DND-41 (cell line): ENCODE measurements around the gene AK5.

Source experiments
- ATAC-seq: fragments of 200-7000 bp; cut with Tn5 transposase; 3 replicates; pipeline ENCODE4 v1.9.1; 2021; ENCODE audit warnings: low read depth; ENCODE audit not compliant: insufficient read depth
- DNase-seq: peaks from one replicate; pipeline ENCODE4 v3.0.0-alpha.2; 2020
- H2AFZ ChIP-seq: 2 replicates; pipeline ENCODE4 v1.6.0; 2012; ENCODE audit warnings: low read depth, low read length
- H3K27ac ChIP-seq: 2 replicates; pipeline ENCODE4 v1.5.1; 2012; ENCODE audit warnings: low read length, inconsistent platforms
- H3K27me3 ChIP-seq: fragments of 200-600 bp; sonication (generic); 2 replicates; pipeline ENCODE4 v1.6.0; 2012; ENCODE audit warnings: low read length, mild to moderate bottlenecking, inconsistent platforms; ENCODE audit not compliant: insufficient read depth, poor library complexity
- H3K36me3 ChIP-seq: 2 replicates; pipeline ENCODE4 v1.5.1; 2012; ENCODE audit warnings: low read length, inconsistent platforms; ENCODE audit not compliant: insufficient read depth
- H3K4me1 ChIP-seq: 2 replicates; pipeline ENCODE4 v1.5.1; 2012; ENCODE audit warnings: mild to moderate bottlenecking, low read length; ENCODE audit not compliant: insufficient read depth
- H3K4me2 ChIP-seq: 2 replicates; pipeline ENCODE4 v1.6.0; 2012; ENCODE audit warnings: mild to moderate bottlenecking, moderate library complexity, low read length, inconsistent platforms; ENCODE audit not compliant: insufficient read depth
- H3K4me3 ChIP-seq, 2 experiments: fragments of 200-600 bp in 1 of 2; shearing (Covaris generic) in 1 of 2; 2 replicates each; pipeline ENCODE4 v1.5.1; 2012 to 2016; ENCODE audit warnings: inconsistent platforms in 2 of 2, low read length in 2 of 2, mild to moderate bottlenecking in 2 of 2, low read depth in 1 of 2, moderate library complexity in 1 of 2
- H3K79me2 ChIP-seq: 2 replicates; pipeline ENCODE4 v1.6.0; 2012; ENCODE audit warnings: low read length, inconsistent platforms; ENCODE audit not compliant: insufficient read depth
- H3K9ac ChIP-seq: 2 replicates; pipeline ENCODE4 v1.6.0; 2012; ENCODE audit warnings: low read depth, mild to moderate bottlenecking, inconsistent platforms, low read length, moderate library complexity
- H3K9me3 ChIP-seq: 2 replicates; pipeline ENCODE4 v1.5.1; 2012; ENCODE audit warnings: low read length, moderate library complexity, mild to moderate bottlenecking, inconsistent platforms; ENCODE audit not compliant: insufficient read depth, severe bottlenecking
- H4K20me1 ChIP-seq: 2 replicates; pipeline ENCODE4 v1.6.0; 2012; ENCODE audit warnings: low read length; ENCODE audit not compliant: insufficient read depth
- CTCF ChIP-seq: IDR thresholded peaks from 2 replicates; pipeline ENCODE4 v1.5.1; 2012; ENCODE audit warnings: borderline replicate concordance, low read length, moderate library complexity, mild to moderate bottlenecking; ENCODE audit not compliant: poor library complexity, severe bottlenecking; ENCODE audit errors: extremely low read depth
- EZH2 ChIP-seq: IDR thresholded peaks from 3 replicates; pipeline ENCODE4 v1.6.1; 2012; ENCODE audit warnings: borderline replicate concordance, low read depth, mild to moderate bottlenecking, moderate library complexity, low read length, inconsistent platforms; ENCODE audit not compliant: severe bottlenecking

Gene AK5

GRCh38 chr1:77583483-77583882, 301.7 kb downstream of the AK5 start:
- TF ChIP-seq EZH2 (no peak), CTCF (no peak)
- no peak overlapping the region for H3K4me2 ChIP-seq

GRCh38 chr1:77584884-77585283, 303.1 kb downstream of the AK5 start:
- Histone ChIP-seq H3K79me2 (peaks cover 15% of the 10 kb centered on the region; the same call in 1 of the 2 replicates), H3K27me3 (no peaks in the 10 kb centered on the region), H2AFZ (no peak overlapping the region), H3K9ac (no peak overlapping the region), H3K4me3 (no peak overlapping the region), H3K36me3 (peaks cover 35% of the 10 kb centered on the region), H3K27ac (no peak overlapping the region), H4K20me1 (no peaks in the 10 kb centered on the region), H3K4me2 (no peak overlapping the region), H3K9me3 (no peaks in the 10 kb centered on the region), H3K4me1 (no peaks in the 10 kb centered on the region)
- ATAC-seq: no peak
- TF ChIP-seq EZH2 (no peak), CTCF (no peak)
- no peak for DNase-seq

More at GRCh38 chr1:77583483-77583882, 301.7 kb downstream of the AK5 start:
- Histone ChIP-seq H3K27me3 (no peaks in the 10 kb centered on the region), H3K27ac (no peak overlapping the region), H3K36me3 (peaks cover 49% of the 10 kb centered on the region), H2AFZ (no peak overlapping the region), H3K79me2 (peaks cover 15% of the 10 kb centered on the region; the same call in 1 of the 2 replicates), H3K9ac (no peak overlapping the region), H3K9me3 (no peaks in the 10 kb centered on the region), H3K4me3 (no peak overlapping the region), H4K20me1 (no peaks in the 10 kb centered on the region), H3K4me1 (no peaks in the 10 kb centered on the region)
- ATAC-seq (no peak), DNase-seq (no peak)

- peaks cover 15% of the 10 kb centered on the region; the same call in 1 of the 2 replicates for H3K79me2 ChIP-seq
- TF ChIP-seq EZH2 (no peak), CTCF (no peak)
- no peak for ATAC-seq
- H3K9me3 ChIP-seq: no peaks in the 10 kb centered on the region
- H3K4me2 ChIP-seq: no peak overlapping the region
- no peak overlapping the region for H3K4me3 ChIP-seq
- no peak overlapping the region for H3K27ac ChIP-seq
- H4K20me1 ChIP-seq: no peaks in the 10 kb centered on the region
- H3K36me3 ChIP-seq: peaks cover 26% of the 10 kb centered on the region
- no peak overlapping the region for H3K9ac ChIP-seq
- H2AFZ ChIP-seq: no peak overlapping the region
- no peak for DNase-seq
- no peaks in the 10 kb centered on the region for H3K27me3 ChIP-seq
- H3K4me1 ChIP-seq: no peaks in the 10 kb centered on the region
These were observed 303.9 kb downstream of the AK5 start for GRCh38 chr1:77585610-77586314.
